Peyer's patch (tissue), 4 donors: ENCODE measurements around the gene TRAF3IP3. TPM values are rescaled to one million over a fixed set of nuclear protein-coding genes. Genes with fewer than 3 reads are reported as not detected.

ENCODE experiments used
- DNase-seq, 3 donors: peaks; one replicate each; pipeline ENCODE4 v3.0.0-alpha.2; 2017 to 2019
- H3K27ac ChIP-seq, 4 donors: fragments of 200-600 bp; sonication (generic); one replicate each; pipeline ENCODE4 v1.5.1; 2016 to 2019
- H3K27me3 ChIP-seq, 2 donors: fragments of 200-600 bp; sonication (generic); one replicate each; pipeline ENCODE4 v1.5.1; 2019
- H3K36me3 ChIP-seq, 3 donors: fragments of 200-600 bp; sonication (generic); one replicate each; pipeline ENCODE4 v1.5.1; 2016 to 2019
- H3K4me1 ChIP-seq, 4 donors: fragments of 200-600 bp; sonication (generic); one replicate each; pipeline ENCODE4 v1.5.1; 2016 to 2019
- H3K4me3 ChIP-seq, 4 donors: fragments of 200-600 bp; sonication (generic); 1 replicate in 3 of 4; 2 replicates in 1 of 4; pipeline ENCODE4 v1.5.1; 2016 to 2019; ENCODE audit warnings: mild to moderate bottlenecking in 1 of 4
- H3K9me3 ChIP-seq, 4 donors: fragments of 200-600 bp; sonication (generic); one replicate each; pipeline ENCODE4 v1.5.1; 2016 to 2019; ENCODE audit warnings: mild to moderate bottlenecking in 1 of 4
- CTCF ChIP-seq, 6 experiments: fragments of 450-650 bp in 4 of 6; fragments of 200-600 bp in 2 of 6; sonication (generic) in 1 of 6; IDR thresholded peaks; one replicate each; pipeline ENCODE4 v1.5.1; 2017 to 2019; ENCODE audit warnings: antibody characterized with exemption in 6 of 6, mild to moderate bottlenecking in 3 of 6, moderate library complexity in 1 of 6
- POLR2A ChIP-seq, 2 donors: fragments of 450-650 bp; IDR thresholded peaks; one replicate each; pipeline ENCODE4 v1.5.1; 2017; ENCODE audit warnings: antibody characterized with exemption in 2 of 2, mild to moderate bottlenecking in 2 of 2, moderate library complexity in 2 of 2
- total RNA-seq, 4 donors: library from RNA; depleted of rRNA; stranded (reverse); fragments of >200 nt; gene quantifications; one replicate each; pipeline ENCODE4 v1.1.0, GENCODE V29; 2016

The TRAF3IP3 gene
- total RNA-seq, 4 donors from 2014 or later: 7.4 to 102 (median 10.8) TPM

GRCh38 chr1:209830722-209831121 is 74.9 kb downstream of the TRAF3IP3 start:
- no peak for DNase-seq
- no peaks in the 10 kb centered on the region for H3K9me3 ChIP-seq
- H3K4me1 ChIP-seq: peaks cover 0 to 12% (median 0%) of the 10 kb centered on the region in 4 donors
- TF ChIP-seq POLR2A (IDR thresholded peaks at IDR 0.05): no peak
- TF ChIP-seq CTCF (IDR thresholded peaks at IDR 0.05): no peak
- no peaks in the 10 kb centered on the region for H3K27me3 ChIP-seq
- no peak overlapping the region for H3K27ac ChIP-seq
- H3K36me3 ChIP-seq: peaks cover 0 to 51% (median 0%) of the 10 kb centered on the region in 3 donors
- no peak overlapping the region for H3K4me3 ChIP-seq

- peaks cover 0 to 55% (median 0%) of the 10 kb centered on the region in 3 donors for H3K36me3 ChIP-seq
- no peaks in the 10 kb centered on the region for H3K9me3 ChIP-seq
- no peak for TF ChIP-seq POLR2A (IDR thresholded peaks at IDR 0.05)
- TF ChIP-seq CTCF (IDR thresholded peaks at IDR 0.05): no peak
- no peak for DNase-seq
- H3K27me3 ChIP-seq: no peaks in the 10 kb centered on the region
- no peak overlapping the region for H3K27ac ChIP-seq
- peaks cover 0 to 12% (median 0%) of the 10 kb centered on the region in 4 donors for H3K4me1 ChIP-seq
- no peak overlapping the region for H3K4me3 ChIP-seq
Measured at GRCh38 chr1:209831615-209832014, 75.8 kb downstream of the TRAF3IP3 start.

Other genes with a start within 250 kb of the TRAF3IP3 start
- gene CAMK1G, start 172.3 kb upstream of the TRAF3IP3 start, total RNA-seq: not detected
- 100 to 1,000 TPM in 3 of 4 donors, 1 to 10 TPM in 1; 9.1 to 109 (median 104) TPM for gene LAMB3, start 103.6 kb upstream of the TRAF3IP3 start, total RNA-seq
- 10 to 100 TPM in 3 of 4 donors, 1 to 10 TPM in 1; 2.3 to 70.4 (median 14.1) TPM for gene G0S2, start 80.6 kb upstream of the TRAF3IP3 start, total RNA-seq
- gene HSD11B1, start 51.2 kb upstream of the TRAF3IP3 start, total RNA-seq: 1 to 10 TPM in 3 of 4 donors, not detected in 1; 4.2 to 8.6 (median 5.8) TPM
- gene C1orf74, start 28.5 kb downstream of the TRAF3IP3 start, total RNA-seq: 1 to 10 TPM in 3 of 4 donors, under 1 TPM in 1; 0.83 to 1.9 (median 1.8) TPM
- gene IRF6, start 50.1 kb downstream of the TRAF3IP3 start, total RNA-seq: 10 to 100 TPM in 3 of 4 donors, 1 to 10 TPM in 1; 9.9 to 66.4 (median 52.2) TPM
- gene UTP25, start 71.9 kb downstream of the TRAF3IP3 start, total RNA-seq: 10 to 100 TPM in 1 of 4 donors, 1 to 10 TPM in 3; 3.5 to 14.9 (median 6.3) TPM
- gene SYT14, start 182.2 kb downstream of the TRAF3IP3 start, total RNA-seq: under 1 TPM in 2 of 4 donors, not detected in 2; 0.27 to 0.83 TPM